ENCODE measurements around the gene NMNAT2. TPM values are rescaled to one million over a fixed set of nuclear protein-coding genes. Genes with fewer than 3 reads are reported as not detected.
A peak's percentile ranks its signal among the peaks of the same experiment; 100 is the strongest.

Gene NMNAT2
- total RNA-seq, 6 experiments from 2014 or later, result 20.2 to 31.4 (median 23.8) TPM

DNA sequence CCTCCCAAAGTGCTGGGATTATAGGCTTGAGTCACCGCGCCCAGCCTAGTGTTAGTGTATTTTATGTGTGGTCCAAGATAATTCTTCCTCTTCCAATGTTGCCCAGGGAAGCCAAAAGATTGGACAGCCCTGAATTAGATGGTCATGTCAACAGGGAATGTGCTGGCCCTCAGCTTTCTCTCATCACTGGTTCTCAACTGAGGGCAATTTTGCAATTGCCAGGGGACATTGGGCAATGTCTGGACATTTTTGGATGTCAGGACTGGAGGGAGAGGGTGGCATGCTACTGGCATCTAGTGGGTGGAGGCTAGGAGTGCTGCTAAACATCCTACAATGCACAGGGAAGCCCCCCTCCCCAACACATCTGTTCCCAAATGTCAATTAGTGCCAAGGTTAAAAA lies 137.1 kb downstream of the NMNAT2 start:
- Mint-ChIP-seq H3K27ac (peak overlapping the region; percentile 100), H3K9me3 (no peaks in the 10 kb centered on the region), H3K36me3 (ENCODE audit: low read depth) (no peaks in the 10 kb centered on the region), H3K27me3 (ENCODE audit: insufficient read depth) (peaks cover 4% of the 10 kb centered on the region), H3K4me1 (ENCODE audit: low read depth) (peaks cover 85% of the 10 kb centered on the region), H3K4me3 (peak overlapping the region; percentile 70)
- peak; percentile 59 for DNase-seq
- TF ChIP-seq, protein P1, sequence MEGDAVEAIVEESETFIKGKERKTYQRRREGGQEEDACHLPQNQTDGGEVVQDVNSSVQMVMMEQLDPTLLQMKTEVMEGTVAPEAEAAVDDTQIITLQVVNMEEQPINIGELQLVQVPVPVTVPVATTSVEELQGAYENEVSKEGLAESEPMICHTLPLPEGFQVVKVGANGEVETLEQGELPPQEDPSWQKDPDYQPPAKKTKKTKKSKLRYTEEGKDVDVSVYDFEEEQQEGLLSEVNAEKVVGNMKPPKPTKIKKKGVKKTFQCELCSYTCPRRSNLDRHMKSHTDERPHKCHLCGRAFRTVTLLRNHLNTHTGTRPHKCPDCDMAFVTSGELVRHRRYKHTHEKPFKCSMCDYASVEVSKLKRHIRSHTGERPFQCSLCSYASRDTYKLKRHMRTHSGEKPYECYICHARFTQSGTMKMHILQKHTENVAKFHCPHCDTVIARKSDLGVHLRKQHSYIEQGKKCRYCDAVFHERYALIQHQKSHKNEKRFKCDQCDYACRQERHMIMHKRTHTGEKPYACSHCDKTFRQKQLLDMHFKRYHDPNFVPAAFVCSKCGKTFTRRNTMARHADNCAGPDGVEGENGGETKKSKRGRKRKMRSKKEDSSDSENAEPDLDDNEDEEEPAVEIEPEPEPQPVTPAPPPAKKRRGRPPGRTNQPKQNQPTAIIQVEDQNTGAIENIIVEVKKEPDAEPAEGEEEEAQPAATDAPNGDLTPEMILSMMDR (IDR thresholded peaks at IDR 0.05), result no peak

DNA sequence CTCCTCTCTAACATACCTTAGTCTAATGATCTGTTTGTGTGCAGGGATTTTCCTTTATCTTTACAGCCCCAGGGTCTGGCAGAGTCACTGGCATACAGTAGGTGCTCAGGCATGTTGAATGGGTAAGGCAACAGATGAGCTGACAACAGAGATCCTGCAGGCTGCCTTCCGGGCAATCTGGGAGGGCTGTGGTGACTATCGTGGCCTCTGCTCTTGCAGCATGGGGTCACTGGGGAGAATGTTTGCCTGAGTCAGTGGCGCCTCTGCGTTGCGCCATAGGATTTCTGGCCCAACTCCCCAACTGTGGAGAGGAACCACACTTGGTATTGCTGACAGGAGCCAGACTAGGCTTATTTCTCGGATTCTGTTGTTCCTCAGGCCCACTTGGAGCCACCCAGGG lies 138.3 kb downstream of the NMNAT2 start:
- H3K4me3 Mint-ChIP-seq, result peak overlapping the region; percentile 84
- DNase-seq, result peak; percentile 99
- H3K4me1 Mint-ChIP-seq (ENCODE audit: low read depth), result peaks cover 83% of the 10 kb centered on the region

DNA sequence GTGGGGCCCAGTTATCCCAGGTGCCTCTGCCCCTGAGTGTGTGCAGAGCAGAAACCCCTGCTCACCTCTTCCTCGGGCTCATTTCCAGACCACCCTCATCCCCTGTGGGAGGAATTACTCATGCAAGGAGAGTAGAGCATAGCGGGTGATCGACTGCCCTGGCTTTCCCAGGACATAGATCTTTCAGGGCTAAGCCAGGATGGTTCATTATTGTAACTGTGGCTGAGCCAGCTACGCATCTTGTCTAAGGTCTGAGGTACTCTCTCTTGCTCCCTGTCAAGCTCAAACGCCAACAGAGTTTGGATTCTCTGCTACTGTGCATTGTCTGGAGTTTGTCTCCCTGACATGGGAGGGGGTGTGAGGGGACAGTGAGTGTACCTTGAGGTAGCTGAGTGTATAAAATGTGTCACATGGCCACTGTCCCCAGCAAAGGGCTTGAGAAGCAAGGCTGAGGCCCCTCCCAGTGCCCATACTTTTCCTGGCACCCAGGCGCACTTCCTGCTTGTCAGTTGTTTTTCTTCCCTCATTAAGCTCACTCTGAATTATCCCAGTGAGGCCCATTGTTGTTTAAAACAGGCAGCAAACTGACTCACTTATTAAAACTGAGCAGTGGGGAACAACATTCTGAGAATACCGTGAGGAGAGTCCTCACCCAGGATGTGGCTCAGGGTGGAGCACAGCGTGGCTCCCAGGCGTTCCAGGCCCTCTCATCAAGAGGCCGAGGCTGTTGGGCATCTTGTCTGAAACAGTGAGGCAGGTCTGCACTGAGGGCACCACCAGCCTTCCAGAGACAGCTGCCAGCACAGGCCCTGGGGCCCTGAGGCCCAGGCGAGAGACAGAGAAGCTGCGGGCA lies 139.2 kb downstream of the NMNAT2 start:
- H3K36me3 Mint-ChIP-seq (ENCODE audit: low read depth), result no peaks in the 10 kb centered on the region
- peaks cover 89% of the 10 kb centered on the region for H3K4me1 Mint-ChIP-seq (ENCODE audit: low read depth)
- DNase-seq, result peak; percentile 94
- TF ChIP-seq, protein P1 (IDR thresholded peaks at IDR 0.05), result no peak
- no peaks in the 10 kb centered on the region for H3K9me3 Mint-ChIP-seq
- H3K27ac Mint-ChIP-seq, result peak overlapping the region; percentile 100
- peaks cover 4% of the 10 kb centered on the region for H3K27me3 Mint-ChIP-seq (ENCODE audit: insufficient read depth)
- peak overlapping the region; percentile 84 for H3K4me3 Mint-ChIP-seq

More for the DNA sequence above, 138.3 kb downstream of the NMNAT2 start:
- TF ChIP-seq, protein P1 (IDR thresholded peaks at IDR 0.05), result no peak
- H3K27ac Mint-ChIP-seq, result peak overlapping the region; percentile 100
- H3K9me3 Mint-ChIP-seq, result no peaks in the 10 kb centered on the region
- peaks cover 4% of the 10 kb centered on the region for H3K27me3 Mint-ChIP-seq (ENCODE audit: insufficient read depth)
- no peaks in the 10 kb centered on the region for H3K36me3 Mint-ChIP-seq (ENCODE audit: low read depth)

DNA sequence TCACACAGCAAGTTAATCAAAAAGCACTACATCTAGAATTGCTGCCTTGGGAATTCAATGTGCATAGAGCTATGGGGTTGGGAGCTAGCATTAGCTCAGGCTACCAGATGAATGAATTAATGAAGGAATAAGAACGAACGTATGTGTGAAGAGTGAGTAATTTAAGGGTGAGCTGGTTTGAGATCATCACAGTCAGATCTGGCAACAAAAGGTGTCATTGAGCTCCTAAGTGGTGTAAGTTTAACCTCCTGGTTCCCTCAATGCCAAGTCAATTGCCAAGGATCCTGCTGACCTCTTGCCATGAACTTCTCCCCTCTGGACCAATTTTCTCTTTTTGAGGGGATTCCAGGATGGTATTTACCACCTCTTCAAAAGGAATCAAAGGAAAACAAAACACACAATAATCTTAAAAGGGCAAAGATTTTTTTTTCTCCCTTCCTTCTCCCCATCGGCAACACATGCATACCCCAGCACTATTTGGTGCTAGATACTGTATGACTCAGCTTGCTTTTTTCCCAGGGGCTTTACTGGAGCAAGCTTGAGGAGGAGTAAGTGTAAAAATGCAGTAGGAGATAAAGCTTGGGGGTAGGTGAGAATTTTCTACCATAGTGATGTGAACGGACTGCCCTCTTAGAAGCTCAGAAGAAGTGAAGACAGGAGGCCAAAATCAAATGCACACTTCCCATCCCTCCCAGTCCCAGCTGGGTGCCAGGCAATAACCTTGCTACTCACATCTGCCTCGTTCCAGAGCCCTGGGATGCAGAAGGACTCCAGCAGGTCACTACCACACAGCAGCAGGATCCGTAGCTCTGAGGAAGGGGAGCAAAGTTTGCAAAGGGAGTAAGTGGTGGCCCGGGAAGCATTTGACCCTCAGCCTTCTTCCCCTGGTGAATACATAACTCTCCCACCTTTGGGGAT lies 140.1 kb downstream of the NMNAT2 start:
- TF ChIP-seq, protein P1 (IDR thresholded peaks at IDR 0.05), result no peak
- H3K36me3 Mint-ChIP-seq (ENCODE audit: low read depth), result no peaks in the 10 kb centered on the region
- peaks cover 92% of the 10 kb centered on the region for H3K4me1 Mint-ChIP-seq (ENCODE audit: low read depth)
- peak overlapping the region; percentile 84 for H3K4me3 Mint-ChIP-seq
- peak; percentile 52 for DNase-seq
- no peaks in the 10 kb centered on the region for H3K9me3 Mint-ChIP-seq
- peak overlapping the region; percentile 100 for H3K27ac Mint-ChIP-seq
- peaks cover 4% of the 10 kb centered on the region for H3K27me3 Mint-ChIP-seq (ENCODE audit: insufficient read depth)

DNA sequence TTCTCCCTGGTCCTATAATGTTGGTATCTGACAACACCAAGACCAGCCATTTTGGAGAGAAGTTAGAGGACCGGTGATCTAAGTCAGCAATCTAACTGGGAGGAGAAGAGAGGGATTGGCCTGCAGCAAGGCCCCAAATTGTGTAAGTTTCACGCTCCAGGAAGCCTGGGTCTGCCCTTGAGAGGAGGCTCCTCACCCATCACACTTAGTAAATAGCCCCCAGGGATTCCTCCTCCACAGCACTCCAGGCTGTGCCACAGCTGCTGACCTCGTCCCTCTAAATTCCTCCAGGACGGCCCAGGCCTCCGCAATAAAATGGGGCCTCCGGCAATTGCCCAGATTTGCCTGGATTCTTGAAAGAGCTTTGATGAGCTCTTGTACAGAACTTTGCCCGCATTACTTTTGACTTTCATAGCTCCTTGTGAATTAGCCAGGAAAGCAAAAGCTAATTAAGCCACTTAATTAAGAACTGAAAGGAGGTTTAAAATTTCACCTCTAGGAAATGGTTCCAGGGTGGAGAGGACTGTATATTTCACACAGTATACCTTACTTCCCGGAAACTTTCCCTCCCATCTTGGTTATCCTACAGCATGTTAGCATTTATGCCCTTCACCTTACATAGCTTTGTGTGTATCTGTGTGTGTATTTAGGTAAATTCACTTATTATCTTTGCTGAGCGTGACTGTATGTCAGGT lies 141.6 kb downstream of the NMNAT2 start:
- Mint-ChIP-seq H3K27me3 (ENCODE audit: insufficient read depth) (peaks cover 4% of the 10 kb centered on the region), H3K9me3 (no peaks in the 10 kb centered on the region), H3K36me3 (ENCODE audit: low read depth) (no peaks in the 10 kb centered on the region), H3K4me1 (ENCODE audit: low read depth) (peaks cover 95% of the 10 kb centered on the region), H3K4me3 (peak overlapping the region; percentile 17; the same call in 1 of the 2 replicates), H3K27ac (peak overlapping the region; percentile 82)
- TF ChIP-seq, protein P1 (IDR thresholded peaks at IDR 0.05), result no peak
- peak; percentile 49 for DNase-seq
